ENCODE data around the gene TAPBP.

GRCh38 chr6:33305052-33305451 is 8.8 kb downstream of the TAPBP start:
- no peak for TF ChIP-seq POLR2A (IDR thresholded peaks at IDR 0.05)
- TF ChIP-seq CTCF (IDR thresholded peaks at IDR 0.05), result no peak

Measured in adrenal gland (tissue), 5 donors.